Psoas muscle (tissue), 8 donors: ENCODE data around the gene RHOG. TPM values are rescaled to one million over a fixed set of nuclear protein-coding genes. Genes with fewer than 3 reads are reported as not detected.
"Not testable (repeated sequence)": the region's sequence is repeated elsewhere in the genome, so short reads cannot be mapped to it uniquely, and the experiment has no call there.

Experiments
- ATAC-seq, 4 donors: fragments of 200-7000 bp; cut with Tn5 transposase; one replicate each; pipeline ENCODE4 v1.9.1; 2020; ENCODE audit warnings: moderate library complexity in 3 of 4, mild to moderate bottlenecking in 2 of 4
- DNase-seq, 2 donors: peaks; one replicate each; pipeline ENCODE4 v3.0.0-alpha.2; 2020
- H3K27ac ChIP-seq: fragments of 200-600 bp; one replicate; pipeline ENCODE4 v1.8.0; 2022
- H3K27me3 ChIP-seq, 3 donors: fragments of 200-600 bp in 1 of 3; one replicate each; pipeline versions ENCODE4 v1.6.1 to v1.8.0; 2013 to 2022; ENCODE audit warnings: low read length in 2 of 3, mild to moderate bottlenecking in 2 of 3, moderate library complexity in 1 of 3; ENCODE audit not compliant: insufficient read depth in 3 of 3
- H3K36me3 ChIP-seq, 2 donors: fragments of 200-600 bp in 1 of 2; one replicate each; pipeline versions ENCODE4 v1.6.1 to v1.8.0; 2013 to 2022; ENCODE audit warnings: low read depth in 1 of 2, mild to moderate bottlenecking in 1 of 2, moderate library complexity in 1 of 2; ENCODE audit not compliant: insufficient read depth in 1 of 2
- H3K4me1 ChIP-seq: fragments of 200-600 bp; one replicate; pipeline ENCODE4 v1.8.0; 2022
- H3K4me3 ChIP-seq: fragments of 200-600 bp; one replicate; pipeline ENCODE4 v1.8.0; 2022; ENCODE audit warnings: mild to moderate bottlenecking
- H3K9me3 ChIP-seq: fragments of 200-600 bp; one replicate; pipeline ENCODE4 v1.8.0; 2022
- WGBS, 3 donors: extraction: QIAGEN DNeasy Blood & Tissue Kit; methylation state at CpG; one replicate each; pipeline versions ENCODE4 v1.1.6 to v1.1.7; 2013; 5-methylcytosine and 5-hydroxymethylcytosine counted together
- intact Hi-C, 2 donors: fragments of 100-400 bp; cut with DNase I; formaldehyde crosslinking; loops; one replicate each; pipeline versions ENCODE4 v1.11.0 to v1.14.2; 2022
- polyA plus RNA-seq, 3 donors: library from polyadenylated mRNA; stranded (reverse); fragments of 200-250 nt; gene quantifications; one replicate each; pipeline ENCODE4 v1.2.3, GENCODE V29; 2013
- total RNA-seq, 4 donors: library from RNA; stranded (reverse); fragmentation: NEBNext Ultra II Directional in 2 of 4; extraction: Animal tissue kit (Norgen Biotek cat#: 25700) in 2 of 4; gene quantifications; one replicate each; pipeline versions ENCODE4 v1.2.1 to v1.2.4, GENCODE V29; 2021 to 2023
- TF ChIP-seq, protein P1 (sequence below): fragments of 200-600 bp; IDR thresholded peaks from one replicate; pipeline ENCODE4 v1.8.0; 2022; ENCODE audit warnings: antibody characterized with exemption
- donor health status: healthy with polysubstance abuse.
- donor health status: DM: no; HTN: no; CAD: no; lungs with moderate emphysema.
- donor health status: Bipolar disorder and iron deficiency.
- donor health status: healthy.
- donor health status: DM: yes; HTN: yes; CAD: no.
- donor health status: DM: no; HTN: no; CAD: no.
- donor health status: DM: no; HTN: no; CAD: no.
- donor health status: DM: yes; HTN: yes; CAD: no.

RHOG gene
- total and polyA plus RNA-seq, 7 donors = 22.4 to 80.1 (median 40.9) TPM

GRCh38 chr11:3865388-3866193, 24.8 kb upstream of the RHOG start:
- TF ChIP-seq, protein P1, sequence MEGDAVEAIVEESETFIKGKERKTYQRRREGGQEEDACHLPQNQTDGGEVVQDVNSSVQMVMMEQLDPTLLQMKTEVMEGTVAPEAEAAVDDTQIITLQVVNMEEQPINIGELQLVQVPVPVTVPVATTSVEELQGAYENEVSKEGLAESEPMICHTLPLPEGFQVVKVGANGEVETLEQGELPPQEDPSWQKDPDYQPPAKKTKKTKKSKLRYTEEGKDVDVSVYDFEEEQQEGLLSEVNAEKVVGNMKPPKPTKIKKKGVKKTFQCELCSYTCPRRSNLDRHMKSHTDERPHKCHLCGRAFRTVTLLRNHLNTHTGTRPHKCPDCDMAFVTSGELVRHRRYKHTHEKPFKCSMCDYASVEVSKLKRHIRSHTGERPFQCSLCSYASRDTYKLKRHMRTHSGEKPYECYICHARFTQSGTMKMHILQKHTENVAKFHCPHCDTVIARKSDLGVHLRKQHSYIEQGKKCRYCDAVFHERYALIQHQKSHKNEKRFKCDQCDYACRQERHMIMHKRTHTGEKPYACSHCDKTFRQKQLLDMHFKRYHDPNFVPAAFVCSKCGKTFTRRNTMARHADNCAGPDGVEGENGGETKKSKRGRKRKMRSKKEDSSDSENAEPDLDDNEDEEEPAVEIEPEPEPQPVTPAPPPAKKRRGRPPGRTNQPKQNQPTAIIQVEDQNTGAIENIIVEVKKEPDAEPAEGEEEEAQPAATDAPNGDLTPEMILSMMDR = no peak
- no peaks in the 10 kb centered on the region for H3K9me3 ChIP-seq
- intact Hi-C loops = no loop called here
- DNase-seq = no peak
- H3K4me3 ChIP-seq = peak overlapping the region; percentile 27
- WGBS, 3 donors = 31 to 38% (median 33%) methylated on average over 3 of the region's 3 CpGs
- H3K27ac ChIP-seq = peak overlapping the region; percentile 79
- no peaks in the 10 kb centered on the region for H3K27me3 ChIP-seq
- peaks cover 83% of the 10 kb centered on the region for H3K4me1 ChIP-seq
- no peak for ATAC-seq
- H3K36me3 ChIP-seq = no peaks in the 10 kb centered on the region

DNA sequence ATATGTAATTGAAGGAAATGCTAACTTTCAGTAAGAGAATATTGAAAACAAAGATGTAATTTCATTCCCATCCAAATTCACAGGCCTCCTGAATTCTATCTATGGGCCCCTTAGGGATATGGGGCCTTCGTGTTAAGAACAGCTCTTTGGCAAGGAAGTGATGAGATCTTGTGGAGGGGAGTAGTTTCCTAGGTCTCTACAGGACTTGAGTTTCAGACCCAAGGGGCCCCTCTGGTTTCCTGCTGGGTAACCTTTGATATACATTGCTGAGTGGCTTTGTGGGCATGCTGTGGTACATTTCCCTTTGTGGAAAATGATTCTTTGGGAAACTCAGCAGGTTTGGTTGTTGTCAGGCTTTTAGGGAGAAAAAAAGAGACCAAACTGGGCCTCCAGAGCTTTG, 20.9 kb upstream of the RHOG start:
- DNase-seq = no peak
- Histone ChIP-seq H3K27me3 (no peaks in the 10 kb centered on the region), H3K36me3 (no peaks in the 10 kb centered on the region), H3K27ac (peak overlapping the region; percentile 99), H3K4me3 (peak overlapping the region; percentile 9), H3K4me1 (peaks cover 89% of the 10 kb centered on the region), H3K9me3 (no peaks in the 10 kb centered on the region)
- no peak for ATAC-seq
- 6 to 16% (median 15%) methylated on average over 1 of the region's 1 CpG for WGBS, 3 donors
- TF ChIP-seq, protein P1 = no peak
- intact Hi-C loops = no loop called here

- DNase-seq, ATAC-seq, H3K9me3 ChIP-seq, H3K27me3 ChIP-seq, intact Hi-C loops, H3K36me3 ChIP-seq: not testable (repeated sequence)
- 60 to 80% (median 67%) methylated on average over 3 to 4 of the region's 4 CpGs for WGBS, 3 donors
- peak overlapping the region; percentile 99 for H3K27ac ChIP-seq
- peak overlapping the region; percentile 90 for H3K4me3 ChIP-seq
- peaks cover 82% of the 10 kb centered on the region for H3K4me1 ChIP-seq
Measured at GRCh38 chr11:3860898-3861393, 20.2 kb upstream of the RHOG start.

DNA sequence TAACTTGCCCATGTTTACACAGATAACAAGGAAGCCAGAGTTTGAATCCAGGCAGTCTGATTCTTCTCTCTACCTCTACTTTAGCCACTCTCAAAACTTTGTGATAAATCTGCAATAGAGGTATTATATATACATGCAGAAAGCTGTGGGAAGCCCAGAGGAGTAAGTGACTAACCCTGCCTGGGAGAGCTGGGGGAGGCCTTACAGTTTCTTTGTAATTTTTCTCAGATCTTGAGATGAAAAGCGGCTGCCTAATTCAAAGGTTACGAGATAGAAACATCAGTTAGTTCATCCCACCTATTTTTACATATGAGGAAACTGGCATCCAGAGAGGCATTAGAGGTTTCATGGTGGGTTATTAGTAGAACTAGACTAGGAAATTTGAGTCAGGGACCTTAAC, 19.6 kb upstream of the RHOG start:
- DNase-seq (no peak), ATAC-seq (no peak)
- WGBS, 3 donors = 59 to 78% (median 62%) methylated on average over 2 of the region's 2 CpGs
- peak overlapping the region; percentile 99 for H3K27ac ChIP-seq
- H3K36me3 ChIP-seq = no peaks in the 10 kb centered on the region
- H3K9me3 ChIP-seq = no peaks in the 10 kb centered on the region
- H3K4me1 ChIP-seq = peaks cover 77% of the 10 kb centered on the region
- TF ChIP-seq, protein P1 = no peak
- intact Hi-C loops = no loop called here
- peak overlapping the region; percentile 90 for H3K4me3 ChIP-seq
- H3K27me3 ChIP-seq = no peaks in the 10 kb centered on the region

DNA sequence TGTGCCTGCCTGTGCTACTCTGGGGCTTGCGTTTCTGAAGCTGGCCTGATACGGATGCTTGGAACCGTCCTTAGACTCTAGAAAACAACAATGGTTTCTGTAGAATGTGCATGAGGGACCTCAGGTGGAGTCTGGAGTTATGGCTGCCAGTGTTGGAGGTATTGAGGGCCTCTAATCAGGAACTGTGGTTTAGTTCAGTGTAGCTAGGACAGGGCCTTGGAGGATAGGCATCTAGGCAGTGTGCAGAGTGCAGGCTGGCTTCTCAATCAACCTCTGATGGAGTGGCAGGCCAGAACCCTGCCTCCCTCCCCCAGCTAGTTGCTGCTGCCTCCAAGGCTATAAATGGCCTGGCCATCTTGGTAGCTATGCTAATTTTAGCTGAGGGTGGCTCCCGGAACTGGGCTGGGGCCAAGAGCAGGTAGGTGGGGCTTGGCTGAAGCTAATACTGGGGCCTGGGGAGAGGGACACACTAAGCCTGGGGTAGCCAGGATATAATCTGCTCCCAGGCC, 18.7 kb upstream of the RHOG start:
- no peaks in the 10 kb centered on the region for H3K9me3 ChIP-seq
- ATAC-seq (peak; percentile 49 to 66 (median 58)), DNase-seq (peak; percentile 70 to 91)
- intact Hi-C loops = loop anchor here (5.0 kb wide), 2 partner anchors 48 to 88 kb away; no protein-coding TSS in a partner anchor
- no peaks in the 10 kb centered on the region for H3K27me3 ChIP-seq
- peak overlapping the region; percentile 90 for H3K4me3 ChIP-seq
- TF ChIP-seq, protein P1 = no peak
- 28 to 43% (median 30%) methylated on average over 4 of the region's 4 CpGs for WGBS, 3 donors
- no peaks in the 10 kb centered on the region for H3K36me3 ChIP-seq
- peak overlapping the region; percentile 99 for H3K27ac ChIP-seq
- peaks cover 70% of the 10 kb centered on the region for H3K4me1 ChIP-seq
